HG03097 (cell line): Measurements from ENCODE around the gene C20orf173.

Source experiments
- ATAC-seq: cut with Tn5 transposase; IDR thresholded peaks from one replicate; pipeline ENCODE4 v1.9.1; 2021; ENCODE audit not compliant: unreplicated experiment, low FRiP score

The C20orf173 gene

DNA sequence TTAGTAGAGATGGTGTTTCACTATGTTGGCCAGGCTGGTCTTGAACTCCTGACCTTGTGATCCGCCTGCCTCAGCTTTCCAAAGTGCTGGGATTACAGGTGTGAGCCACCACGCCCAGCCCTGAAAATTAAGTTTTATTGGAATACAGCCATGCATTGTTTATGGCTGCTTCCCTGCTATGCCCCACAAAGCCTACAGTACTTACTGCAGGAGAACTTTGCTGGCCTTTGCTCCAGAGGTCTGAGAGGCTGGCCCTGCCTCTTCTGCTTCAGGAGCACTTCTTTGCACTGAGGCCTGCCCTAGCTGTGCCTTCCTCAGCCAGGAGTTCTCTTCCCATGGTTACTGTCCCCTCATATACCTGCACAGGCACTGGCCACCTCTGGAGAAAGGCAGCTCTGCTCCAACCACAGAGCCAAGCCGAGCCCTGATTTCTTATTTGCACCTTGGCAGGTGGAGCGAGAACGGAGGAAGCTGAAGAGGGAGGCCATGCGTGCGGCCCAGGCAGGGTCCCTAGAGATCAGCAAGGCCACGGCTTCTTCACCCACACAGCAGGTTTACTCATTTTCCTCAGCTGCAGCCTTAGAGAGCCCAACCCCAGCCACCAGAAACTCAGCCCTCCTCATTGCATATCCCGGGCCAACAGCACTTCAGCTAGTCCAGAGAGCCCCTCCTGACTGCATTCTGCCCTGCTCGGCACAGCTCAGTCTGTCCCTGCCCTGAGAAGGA lies 20.8 kb downstream of the C20orf173 start:
- no peak for ATAC-seq

DNA sequence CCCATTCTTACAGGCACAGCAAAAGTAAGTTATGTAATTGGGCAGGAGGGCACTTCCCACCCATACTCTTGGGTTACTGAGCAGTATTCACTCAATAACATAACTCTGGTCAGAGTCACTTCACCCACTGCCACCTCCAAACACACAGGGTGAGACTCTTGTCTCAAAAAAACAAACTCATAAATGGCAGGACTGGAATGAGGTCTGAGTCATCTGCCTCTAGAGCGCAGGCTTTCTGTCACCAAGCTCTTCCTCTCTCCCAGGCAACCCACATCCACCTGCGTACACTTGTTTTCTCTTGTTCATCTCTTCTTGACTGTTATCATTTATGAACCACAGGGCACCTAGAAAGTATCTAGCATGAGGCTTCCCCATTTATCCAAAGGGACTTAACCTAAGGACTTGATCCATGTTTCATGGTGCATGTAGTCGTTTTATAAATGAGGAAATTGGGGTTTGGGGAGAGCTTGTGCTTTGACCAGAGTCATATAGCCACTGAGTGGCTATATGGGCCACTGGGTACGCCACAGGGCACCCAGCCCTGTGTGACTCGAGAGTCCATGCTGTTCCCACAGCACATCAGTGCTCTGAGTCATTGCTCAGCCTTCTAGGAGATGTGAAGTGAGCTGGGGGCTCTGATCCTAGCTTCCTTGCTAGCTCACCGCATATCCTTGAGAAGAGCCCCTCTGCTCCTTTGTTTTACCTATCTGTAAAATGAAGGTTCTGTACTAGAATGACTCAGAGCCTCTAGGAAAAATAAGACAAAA lies 22.4 kb downstream of the C20orf173 start:
- ATAC-seq: no peak

DNA sequence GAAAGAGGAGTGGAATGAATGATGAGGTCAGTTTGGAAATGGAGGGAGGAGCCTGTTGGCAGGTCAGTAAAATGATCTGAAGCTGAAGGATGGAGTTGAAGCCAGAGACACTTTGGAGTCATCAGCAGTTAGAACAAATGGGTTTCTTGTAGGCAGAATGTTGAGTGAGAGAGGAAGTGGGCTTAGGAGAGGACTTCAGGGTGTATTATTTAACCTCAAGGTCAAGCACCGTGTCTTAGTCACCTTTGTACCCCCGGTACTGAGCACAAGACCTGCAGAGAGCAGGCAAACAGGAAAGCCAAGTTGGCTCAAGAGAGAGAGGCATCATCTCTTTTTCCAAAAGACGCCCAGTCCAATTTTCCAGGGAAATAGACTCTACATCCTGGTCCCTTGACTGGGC lies 23.3 kb downstream of the C20orf173 start:
- no peak for ATAC-seq

DNA sequence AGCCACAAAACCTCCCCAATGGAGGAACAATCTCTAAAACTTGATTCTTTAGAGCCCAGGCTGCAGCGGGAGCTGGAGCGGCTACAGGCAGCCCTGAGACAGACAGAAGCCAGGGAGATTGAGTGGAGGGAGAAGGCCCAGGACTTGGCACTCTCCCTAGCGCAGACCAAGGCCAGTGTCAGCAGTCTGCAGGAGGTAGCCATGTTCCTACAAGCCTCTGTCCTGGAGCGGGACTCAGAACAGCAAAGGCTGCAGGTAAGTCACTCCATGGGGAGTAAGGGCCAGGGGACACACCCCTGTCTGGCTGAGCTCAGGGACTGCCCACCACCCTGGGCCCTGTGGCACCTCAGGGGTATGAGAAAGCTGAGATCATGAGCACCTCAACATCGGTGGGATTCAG lies 24.7 kb downstream of the C20orf173 start:
- ATAC-seq: no peak

DNA sequence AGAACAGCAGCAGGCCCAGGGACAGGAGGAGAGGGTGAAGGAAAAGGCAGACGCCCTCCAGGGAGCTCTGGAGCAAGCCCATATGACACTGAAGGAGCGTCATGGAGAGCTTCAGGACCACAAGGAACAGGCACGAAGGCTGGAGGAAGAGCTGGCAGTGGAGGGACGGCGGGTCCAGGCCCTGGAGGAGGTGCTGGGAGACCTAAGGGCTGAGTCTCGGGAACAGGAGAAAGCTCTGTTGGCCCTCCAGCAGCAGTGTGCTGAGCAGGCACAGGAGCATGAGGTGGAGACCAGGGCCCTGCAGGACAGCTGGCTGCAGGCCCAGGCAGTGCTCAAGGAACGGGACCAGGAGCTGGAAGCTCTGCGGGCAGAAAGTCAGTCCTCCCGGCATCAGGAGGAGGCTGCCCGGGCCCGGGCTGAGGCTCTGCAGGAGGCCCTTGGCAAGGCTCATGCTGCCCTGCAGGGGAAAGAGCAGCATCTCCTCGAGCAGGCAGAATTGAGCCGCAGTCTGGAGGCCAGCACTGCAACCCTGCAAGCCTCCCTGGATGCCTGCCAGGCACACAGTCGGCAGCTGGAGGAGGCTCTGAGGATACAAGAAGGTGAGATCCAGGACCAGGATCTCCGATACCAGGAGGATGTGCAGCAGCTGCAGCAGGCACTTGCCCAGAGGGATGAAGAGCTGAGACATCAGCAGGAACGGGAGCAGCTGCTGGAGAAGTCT lies 25.5 kb downstream of the C20orf173 start:
- ATAC-seq: no peak

DNA sequence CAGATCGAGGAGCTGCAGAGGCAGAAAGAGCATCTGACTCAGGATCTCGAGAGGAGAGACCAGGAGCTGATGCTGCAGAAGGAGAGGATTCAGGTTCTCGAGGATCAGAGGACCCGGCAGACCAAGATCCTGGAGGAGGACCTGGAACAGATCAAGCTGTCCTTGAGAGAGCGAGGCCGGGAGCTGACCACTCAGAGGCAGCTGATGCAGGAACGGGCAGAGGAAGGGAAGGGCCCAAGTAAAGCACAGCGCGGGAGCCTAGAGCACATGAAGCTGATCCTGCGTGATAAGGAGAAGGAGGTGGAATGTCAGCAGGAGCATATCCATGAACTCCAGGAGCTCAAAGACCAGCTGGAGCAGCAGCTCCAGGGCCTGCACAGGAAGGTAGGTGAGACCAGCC lies 26.2 kb downstream of the C20orf173 start:
- no peak for ATAC-seq

DNA sequence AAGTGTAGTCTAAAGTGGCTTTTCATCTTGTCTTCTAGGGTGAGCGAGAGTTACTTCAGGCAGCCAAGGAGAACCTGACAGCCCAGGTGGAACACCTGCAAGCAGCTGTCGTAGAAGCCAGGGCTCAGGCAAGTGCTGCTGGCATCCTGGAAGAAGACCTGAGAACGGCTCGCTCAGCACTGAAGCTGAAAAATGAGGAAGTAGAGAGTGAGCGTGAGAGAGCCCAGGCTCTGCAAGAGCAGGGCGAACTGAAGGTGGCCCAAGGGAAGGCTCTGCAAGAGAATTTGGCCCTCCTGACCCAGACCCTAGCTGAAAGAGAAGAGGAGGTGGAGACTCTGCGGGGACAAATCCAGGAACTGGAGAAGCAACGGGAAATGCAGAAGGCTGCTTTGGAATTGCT lies 27.1 kb downstream of the C20orf173 start:
- no peak for ATAC-seq

DNA sequence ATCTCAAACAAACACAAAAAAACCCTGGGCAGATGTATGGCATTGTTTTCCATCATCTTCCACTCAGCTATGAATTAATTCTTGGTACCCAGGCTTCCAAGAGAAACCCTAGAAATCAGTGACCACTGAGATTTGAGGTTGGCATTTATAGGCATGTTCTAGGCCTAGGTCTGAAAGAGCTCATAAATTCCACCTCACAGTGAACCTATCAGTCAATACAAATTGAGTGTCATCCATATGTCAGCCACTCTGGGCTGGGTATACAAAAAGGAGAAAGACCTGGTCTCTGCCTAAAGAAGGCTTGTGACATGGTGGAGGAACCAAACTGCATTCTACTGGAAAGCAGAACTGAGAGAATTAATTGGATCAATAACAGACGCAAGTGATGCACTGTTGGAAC lies 30.2 kb downstream of the C20orf173 start:
- ATAC-seq: no peak

DNA sequence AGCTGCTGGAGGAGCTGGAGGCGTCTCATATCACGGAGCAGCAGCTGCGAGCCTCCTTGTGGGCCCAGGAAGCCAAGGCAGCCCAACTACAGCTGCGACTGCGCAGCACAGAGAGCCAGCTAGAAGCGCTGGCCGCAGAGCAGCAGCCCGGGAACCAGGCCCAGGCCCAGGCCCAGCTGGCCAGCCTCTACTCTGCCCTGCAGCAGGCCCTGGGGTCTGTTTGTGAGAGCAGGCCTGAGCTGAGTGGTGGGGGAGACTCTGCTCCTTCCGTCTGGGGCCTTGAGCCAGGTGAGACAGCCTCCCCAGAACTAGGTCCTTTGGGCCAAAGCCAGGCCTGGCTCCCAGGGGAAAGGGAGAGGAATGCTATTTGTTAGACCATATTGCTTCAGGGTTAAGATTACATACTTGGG lies 31.7 kb downstream of the C20orf173 start:
- ATAC-seq: no peak

DNA sequence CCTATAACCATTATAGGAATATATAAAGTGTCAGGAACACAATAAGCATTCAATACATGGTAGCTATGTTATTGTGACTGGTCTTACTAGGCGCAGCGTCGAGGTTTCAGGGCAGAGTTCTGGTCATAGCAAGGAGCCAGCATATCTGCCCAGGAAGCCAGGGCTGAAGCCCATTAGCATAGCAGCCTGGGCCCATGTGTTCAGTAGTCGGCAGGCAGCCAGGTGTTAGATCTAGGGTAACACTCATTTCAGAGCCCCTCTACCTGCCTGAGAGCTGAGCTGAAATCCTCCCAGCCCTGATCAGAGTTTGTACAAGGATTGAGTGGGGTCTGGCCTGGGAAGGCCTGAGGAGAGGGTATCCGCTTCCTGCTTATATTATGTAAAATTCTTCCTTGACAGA lies 32.1 kb downstream of the C20orf173 start:
- ATAC-seq: no peak

DNA sequence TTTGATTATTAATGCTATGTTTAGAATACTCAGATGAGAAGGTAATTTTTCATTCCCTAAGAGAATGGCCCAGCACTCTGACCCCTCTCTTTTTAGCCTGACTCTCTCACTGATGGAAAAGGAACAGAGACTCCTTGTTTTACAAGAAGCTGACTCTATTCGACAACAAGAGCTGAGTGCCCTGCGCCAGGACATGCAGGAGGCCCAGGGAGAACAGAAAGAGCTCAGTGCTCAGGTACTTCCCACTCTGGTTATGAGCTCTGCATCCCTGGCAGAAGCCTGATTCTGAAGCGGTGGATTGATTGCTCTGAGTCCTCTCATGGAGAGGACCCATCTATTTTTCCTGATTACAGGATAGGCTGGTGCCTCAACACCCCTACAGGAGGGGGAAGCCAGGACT lies 33.0 kb downstream of the C20orf173 start:
- no peak for ATAC-seq

DNA sequence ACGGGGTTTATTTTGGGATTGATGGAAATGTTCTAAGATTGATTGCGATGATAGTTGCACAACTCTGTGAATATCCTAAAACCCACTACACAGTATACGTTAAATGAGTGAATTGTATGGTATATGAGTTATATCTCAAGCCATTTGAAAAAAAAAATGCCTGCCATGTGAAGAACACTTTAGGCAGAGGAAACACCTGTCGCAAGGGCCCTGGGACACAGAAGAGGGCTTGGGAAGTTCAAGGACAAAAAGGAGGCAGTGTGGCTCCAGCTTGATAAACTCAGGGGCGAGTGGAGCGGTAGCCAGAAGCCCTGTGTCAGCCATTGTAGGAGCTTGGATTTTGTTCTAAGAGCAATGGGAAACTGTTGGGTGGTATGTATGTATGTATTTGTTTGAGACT lies 37.1 kb downstream of the C20orf173 start:
- ATAC-seq: no peak

DNA sequence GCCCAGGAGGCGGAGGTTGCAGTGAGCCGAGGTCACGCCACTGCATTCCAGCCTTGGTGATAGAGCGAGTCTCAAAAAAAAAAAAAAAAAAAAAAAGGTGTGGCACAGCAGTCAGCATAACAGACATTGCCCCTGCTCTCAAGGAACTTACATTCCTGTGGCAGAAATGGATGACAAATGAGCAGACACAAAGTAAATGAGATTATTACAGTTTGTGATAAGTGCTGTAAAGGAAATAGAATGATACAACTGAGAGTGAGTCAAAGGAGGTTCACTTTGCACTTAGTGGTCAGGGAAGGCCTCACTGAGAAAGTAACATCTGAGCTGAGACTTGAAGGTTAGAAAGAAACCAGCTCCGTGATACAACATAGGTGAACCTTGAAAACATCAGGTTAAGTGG lies 37.6 kb downstream of the C20orf173 start:
- ATAC-seq: no peak

DNA sequence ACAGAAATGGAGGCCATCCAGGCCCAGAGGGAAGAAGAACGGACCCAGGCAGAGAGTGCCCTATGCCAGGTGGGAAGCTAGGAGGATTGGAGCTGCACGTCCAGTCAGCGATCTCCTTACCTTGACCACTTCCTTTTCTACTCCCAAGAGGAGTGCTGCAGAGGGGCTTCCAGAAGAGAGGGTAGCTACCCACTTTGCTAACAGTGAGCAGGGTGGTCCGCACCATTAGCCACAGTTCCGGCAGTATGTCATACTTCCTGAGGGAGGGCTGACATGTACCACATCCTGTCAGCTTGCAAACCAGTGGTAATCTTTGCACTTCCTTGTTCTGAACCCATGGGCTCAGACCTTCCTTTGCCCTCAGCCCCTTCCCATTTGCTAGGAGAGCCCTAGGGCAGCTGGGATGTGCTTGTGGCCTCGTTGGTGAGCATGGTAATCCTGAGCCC lies 38.7 kb downstream of the C20orf173 start:
- peak; percentile 94 for ATAC-seq

DNA sequence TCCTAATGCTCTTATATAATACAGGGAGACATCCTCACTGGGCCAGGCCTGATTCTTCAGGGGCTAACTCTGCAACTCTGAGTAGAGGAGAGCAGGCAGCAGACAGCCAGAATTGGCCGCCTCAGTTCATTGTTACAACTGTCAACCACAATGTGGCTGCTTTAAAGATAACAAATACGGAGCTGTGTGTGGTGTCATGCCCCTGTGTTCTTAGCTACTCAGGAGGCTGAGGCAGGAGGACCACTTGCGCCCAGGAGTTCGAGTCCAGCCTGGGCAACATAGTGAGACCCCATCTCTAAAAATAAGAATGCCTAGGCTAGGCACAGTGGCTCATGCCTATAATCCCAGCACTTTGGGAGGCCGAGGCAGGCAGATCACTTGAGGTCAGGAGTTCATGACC lies 39.7 kb downstream of the C20orf173 start:
- ATAC-seq: no peak

DNA sequence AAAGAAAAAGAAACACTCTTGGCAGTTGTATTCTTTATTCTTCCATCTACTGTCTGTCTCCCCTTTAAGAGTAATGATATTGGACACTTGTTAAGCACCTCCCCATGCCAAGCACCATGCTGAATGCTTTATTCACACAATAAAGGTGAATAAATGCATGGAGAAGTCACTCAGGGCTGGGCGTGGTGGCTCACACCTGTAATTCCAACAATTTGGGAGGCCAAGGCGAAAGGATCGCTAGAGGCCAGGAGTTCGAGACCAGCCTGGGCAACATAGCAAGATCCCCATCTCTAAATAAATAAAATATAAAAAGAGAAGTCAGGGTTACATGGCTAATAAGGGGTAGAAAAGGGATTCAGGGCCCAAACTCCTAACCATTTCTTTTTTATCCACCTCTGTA lies 42.0 kb downstream of the C20orf173 start:
- ATAC-seq: no peak

DNA sequence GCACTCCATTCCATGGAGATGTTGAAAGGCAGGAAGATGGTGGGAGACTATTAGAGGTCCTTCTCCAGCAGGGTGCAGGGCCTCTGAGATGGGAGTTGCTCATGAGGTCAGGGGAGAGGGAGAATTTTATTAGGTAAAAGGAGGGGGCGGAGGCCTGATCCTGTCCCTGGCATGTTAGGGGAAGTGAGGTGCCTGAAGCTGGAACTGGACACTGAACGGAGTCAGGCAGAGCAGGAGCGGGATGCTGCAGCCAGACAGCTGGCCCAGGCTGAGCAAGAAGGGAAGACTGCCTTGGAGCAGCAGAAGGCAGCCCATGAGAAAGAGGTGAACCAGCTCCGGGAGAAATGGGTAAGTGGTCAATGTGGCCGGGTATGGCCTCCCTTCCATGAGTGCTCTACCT lies 49.7 kb downstream of the C20orf173 start:
- ATAC-seq: no peak

DNA sequence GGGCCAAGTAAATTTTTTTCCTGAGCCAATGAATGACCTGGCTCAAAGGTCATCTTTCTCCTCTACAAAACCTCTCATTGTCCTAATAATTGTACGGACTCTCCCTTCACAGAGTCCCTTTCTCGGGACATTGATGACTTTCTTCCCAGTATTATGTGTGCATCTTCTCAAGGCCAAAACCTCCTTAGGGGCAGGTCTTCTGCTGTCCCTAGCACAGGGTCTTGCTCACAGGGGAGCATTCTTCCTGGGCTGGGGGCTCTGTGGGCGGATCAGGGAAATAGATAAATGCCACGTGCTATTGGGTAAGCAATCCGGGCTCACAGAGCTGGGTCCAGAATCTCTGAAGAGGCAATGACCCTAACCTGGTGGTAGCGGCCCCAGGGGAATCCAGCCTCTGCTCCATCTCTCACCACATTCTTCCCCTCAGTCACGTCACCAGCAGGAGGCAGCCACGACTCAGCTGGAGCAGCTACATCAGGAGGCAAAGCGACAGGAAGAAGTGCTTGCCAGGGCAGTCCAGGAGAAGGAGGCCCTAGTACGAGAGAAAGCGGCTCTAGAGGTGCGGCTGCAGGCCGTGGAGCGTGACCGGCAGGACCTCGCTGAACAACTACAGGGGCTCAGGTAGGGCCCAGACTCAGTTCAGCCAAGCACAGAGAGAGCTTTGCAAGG lies 50.5 kb downstream of the C20orf173 start:
- no peak for ATAC-seq
